HEK293 (cell line): ENCODE data around the gene CTRB1.

Source experiments
- CTCF ChIA-PET: fragments of 350-600 bp; formaldehyde crosslinking; extraction: SDS; loops from one replicate; lab custom pipeline; 2021; ENCODE audit warnings: antibody characterized with exemption; lab: Yijun Ruan, JAX
- POLR2A ChIA-PET: fragments of 300-600 bp; formaldehyde crosslinking; extraction: SDS; loops from one replicate; lab custom pipeline; 2020; ENCODE audit warnings: antibody characterized with exemption, inconsistent platforms; lab: Yijun Ruan, JAX
- H3K27ac ChIP-seq: fragments of 200-500 bp; sonication (Bioruptor generic); 2 replicates; pipeline ENCODE4 v1.5.1; 2014; ENCODE audit warnings: low read depth, low read length, control low read depth, inconsistent platforms; ENCODE audit errors: extremely low read depth
- H3K36me3 ChIP-seq, 2 experiments: fragments of 200-500 bp in 1 of 2; sonication (Bioruptor generic) in 1 of 2; 1 replicate in 1 of 2; 2 replicates in 1 of 2; pipeline ENCODE4 v1.5.1; 2014 to 2017; ENCODE audit warnings: inconsistent platforms in 2 of 2, low read length in 2 of 2; ENCODE audit not compliant: control insufficient read depth in 2 of 2, insufficient read depth in 1 of 2
- H3K4me1 ChIP-seq: fragments of 200-500 bp; sonication (Bioruptor generic); 2 replicates; pipeline ENCODE4 v1.5.1; 2014; ENCODE audit warnings: mild to moderate bottlenecking, low read length, inconsistent platforms; ENCODE audit not compliant: control insufficient read depth, insufficient read depth
- H3K4me3 ChIP-seq: 2 replicates; pipeline ENCODE4 v1.5.1; 2011; ENCODE audit warnings: low read depth, mild to moderate bottlenecking, control low read depth, low read length, moderate library complexity
- H3K9me3 ChIP-seq: fragments of 200-500 bp; sonication (Bioruptor generic); 2 replicates; pipeline ENCODE4 v1.5.1; 2014; ENCODE audit warnings: low read depth, low read length, inconsistent platforms; ENCODE audit not compliant: control insufficient read depth, insufficient read depth
- HOXA7 ChIP-seq: sonication (generic); formaldehyde crosslinking; IDR thresholded peaks from 2 replicates; pipeline ENCODE4 v1.8.1; 2022; ENCODE audit warnings: missing genetic modification reagents, borderline replicate concordance
- HOXD13 ChIP-seq: sonication (generic); formaldehyde crosslinking; IDR thresholded peaks from 2 replicates; pipeline ENCODE4 v1.8.0; 2022; ENCODE audit warnings: missing genetic modification reagents, borderline replicate concordance
- KLF10 ChIP-seq: fragments of 450-650 bp; IDR thresholded peaks from 2 replicates; pipeline ENCODE4 v1.5.1; 2018; ENCODE audit warnings: missing biosample characterization, mild to moderate bottlenecking, missing genetic modification characterization
- PBX3 ChIP-seq: sonication (generic); formaldehyde crosslinking; IDR thresholded peaks from 2 replicates; pipeline ENCODE4 v1.8.1; 2022; ENCODE audit warnings: mild to moderate bottlenecking, moderate library complexity, missing genetic modification reagents
- TRIM28 ChIP-seq: IDR thresholded peaks from 2 replicates; pipeline ENCODE4 v1.6.1; 2011; ENCODE audit warnings: low read length, control low read depth, borderline replicate concordance
- WT1 ChIP-seq: fragments of 450-650 bp; formaldehyde crosslinking; IDR thresholded peaks from 2 replicates; pipeline ENCODE4 v1.5.1; 2016; ENCODE audit warnings: missing biosample characterization, missing genetic modification characterization
- YY1 ChIP-seq: fragments of 450-650 bp; formaldehyde crosslinking; IDR thresholded peaks from 2 replicates; pipeline ENCODE4 v1.5.1; 2018; ENCODE audit warnings: missing biosample characterization, missing genetic modification characterization
- ZBTB17 ChIP-seq: fragments of 450-650 bp; formaldehyde crosslinking; IDR thresholded peaks from 2 replicates; pipeline ENCODE4 v1.5.1; 2016; ENCODE audit warnings: missing biosample characterization, missing genetic modification characterization
- ZBTB20 ChIP-seq: fragments of 450-650 bp; formaldehyde crosslinking; IDR thresholded peaks from 2 replicates; pipeline ENCODE4 v1.5.1; 2016; ENCODE audit warnings: missing biosample characterization, missing genetic modification characterization
- ZBTB48 ChIP-seq: fragments of 450-650 bp; formaldehyde crosslinking; IDR thresholded peaks from 2 replicates; pipeline ENCODE4 v1.5.1; 2016; ENCODE audit warnings: missing biosample characterization, missing genetic modification characterization
- ZIC2 ChIP-seq: fragments of 450-650 bp; formaldehyde crosslinking; IDR thresholded peaks from 2 replicates; pipeline ENCODE4 v1.5.1; 2016; ENCODE audit warnings: missing biosample characterization, missing genetic modification characterization
- ZNF133 ChIP-seq: fragments of 450-650 bp; formaldehyde crosslinking; IDR thresholded peaks from 2 replicates; pipeline ENCODE4 v1.5.1; 2016; ENCODE audit warnings: missing biosample characterization, missing genetic modification characterization
- ZNF23 ChIP-seq: fragments of 450-650 bp; formaldehyde crosslinking; IDR thresholded peaks from 2 replicates; pipeline ENCODE4 v1.5.1; 2016; ENCODE audit warnings: missing biosample characterization, missing genetic modification characterization, borderline replicate concordance
- ZNF266 ChIP-seq: fragments of 450-650 bp; formaldehyde crosslinking; IDR thresholded peaks from 2 replicates; pipeline ENCODE4 v1.5.1; 2016; ENCODE audit warnings: missing biosample characterization, missing genetic modification characterization, low read depth
- ZNF350 ChIP-seq: fragments of 450-650 bp; formaldehyde crosslinking; IDR thresholded peaks from 2 replicates; pipeline ENCODE4 v1.5.0; 2017; ENCODE audit warnings: missing biosample characterization, mild to moderate bottlenecking, missing genetic modification characterization
- ZNF366 ChIP-seq: fragments of 450-650 bp; formaldehyde crosslinking; conservative IDR thresholded peaks from 2 replicates; pipeline ENCODE4 v1.5.1; 2016; ENCODE audit warnings: missing biosample characterization, missing genetic modification characterization
- ZNF394 ChIP-seq: fragments of 450-650 bp; formaldehyde crosslinking; IDR thresholded peaks from 2 replicates; pipeline ENCODE4 v1.5.1; 2016; ENCODE audit warnings: missing biosample characterization, missing genetic modification characterization, mild to moderate bottlenecking, moderate library complexity, borderline replicate concordance
- ZNF416 ChIP-seq: fragments of 450-650 bp; formaldehyde crosslinking; IDR thresholded peaks from 2 replicates; pipeline ENCODE4 v1.5.1; 2016; ENCODE audit warnings: missing biosample characterization, missing genetic modification characterization
- ZNF449 ChIP-seq: fragments of 450-650 bp; formaldehyde crosslinking; IDR thresholded peaks from 2 replicates; pipeline ENCODE4 v1.5.1; 2017; ENCODE audit warnings: missing biosample characterization, mild to moderate bottlenecking, missing genetic modification characterization, moderate library complexity
- ZNF585B ChIP-seq: fragments of 450-650 bp; formaldehyde crosslinking; IDR thresholded peaks from 2 replicates; pipeline ENCODE4 v1.5.1; 2016; ENCODE audit warnings: missing biosample characterization, missing genetic modification characterization
- ZNF596 ChIP-seq: fragments of 450-650 bp; IDR thresholded peaks from 2 replicates; pipeline ENCODE4 v1.5.0; 2018; ENCODE audit warnings: missing biosample characterization, mild to moderate bottlenecking, missing genetic modification characterization, moderate library complexity
- ZNF660 ChIP-seq: fragments of 450-650 bp; IDR thresholded peaks from 2 replicates; pipeline ENCODE4 v1.5.1; 2018; ENCODE audit warnings: missing biosample characterization, mild to moderate bottlenecking, missing genetic modification characterization
- ZNF707 ChIP-seq: fragments of 450-650 bp; formaldehyde crosslinking; IDR thresholded peaks from 2 replicates; pipeline ENCODE4 v1.5.1; 2016; ENCODE audit warnings: missing biosample characterization, missing genetic modification characterization
- ZNF76 ChIP-seq: fragments of 450-650 bp; formaldehyde crosslinking; IDR thresholded peaks from 2 replicates; pipeline ENCODE4; 2016; ENCODE audit warnings: low read depth, missing biosample characterization, missing genetic modification characterization, borderline replicate concordance
- ZNF777 ChIP-seq: fragments of 450-650 bp; formaldehyde crosslinking; IDR thresholded peaks from 2 replicates; pipeline ENCODE4 v1.5.1; 2017; ENCODE audit warnings: missing biosample characterization, missing genetic modification characterization, borderline replicate concordance
- ZNF837 ChIP-seq: fragments of 450-650 bp; formaldehyde crosslinking; IDR thresholded peaks from 2 replicates; pipeline ENCODE4 v1.5.1; 2016; ENCODE audit warnings: missing biosample characterization, missing genetic modification characterization
- ZSCAN16 ChIP-seq: fragments of 450-650 bp; formaldehyde crosslinking; IDR thresholded peaks from 2 replicates; pipeline ENCODE4 v1.5.1; 2016; ENCODE audit warnings: missing biosample characterization, missing genetic modification characterization
- TF ChIP-seq, protein P1 (sequence below): fragments of 450-650 bp; formaldehyde crosslinking; conservative IDR thresholded peaks from 2 replicates; pipeline ENCODE4 v1.5.1; 2016; ENCODE audit warnings: low read depth, missing biosample characterization, missing genetic modification characterization
- TF ChIP-seq, protein P2 (sequence below): fragments of 450-650 bp; formaldehyde crosslinking; IDR thresholded peaks from 2 replicates; pipeline ENCODE4 v1.5.1; 2016; ENCODE audit warnings: missing biosample characterization, missing genetic modification characterization

The CTRB1 gene

GRCh38 chr16:75244844-75245758, 26.3 kb downstream of the CTRB1 start:
- ChIA-PET POLR2A (interaction anchor here (1.1 to 1.2 kb wide), 2 partner anchors 9 to 11 kb away, joined by 7 to 9 read pairs; no protein-coding TSS in a partner anchor), CTCF (interaction anchor here (0.6 to 2.4 kb wide), 5 partner anchors 11 to 158 kb away, joined by 4 to 6 read pairs (median 6); no protein-coding TSS in a partner anchor)
- H3K27ac ChIP-seq: 0 out of 2 replicates have a peak overlapping the region, but pooled peaks have one; percentile 28
- peaks cover 0 to 44% of the 10 kb centered on the region in 2 experiments; a peak in 1 of 3 replicates for H3K36me3 ChIP-seq
- peaks cover 2% of the 10 kb centered on the region; the same call in 1 of the 2 replicates for H3K4me1 ChIP-seq
- H3K4me3 ChIP-seq: no peak overlapping the region
- H3K9me3 ChIP-seq: no peaks in the 10 kb centered on the region
- TF ChIP-seq ZNF350 (tag by site-specific recombination): no peak
- no peak for TF ChIP-seq ZNF76 (tag by site-specific recombination)
- TF ChIP-seq ZNF707 (tag by site-specific recombination): no peak
- TF ChIP-seq KLF10: no peak
- TF ChIP-seq WT1 (tag by site-specific recombination): no peak
- no peak for TF ChIP-seq ZNF660 (tag by site-specific recombination)
- peak; percentile 34; the same call in 1 of the 2 replicates for TF ChIP-seq ZBTB20 (tag by site-specific recombination)
- TF ChIP-seq ZBTB48 (tag by site-specific recombination): no peak
- TF ChIP-seq ZNF777 (tag by site-specific recombination): no peak
- TF ChIP-seq PBX3: no peak
- TF ChIP-seq ZNF585B (tag by site-specific recombination): no peak
- TF ChIP-seq ZNF449 (tag by site-specific recombination): peak; percentile 49; the same call in 1 of the 2 replicates
- TF ChIP-seq, protein P1, sequence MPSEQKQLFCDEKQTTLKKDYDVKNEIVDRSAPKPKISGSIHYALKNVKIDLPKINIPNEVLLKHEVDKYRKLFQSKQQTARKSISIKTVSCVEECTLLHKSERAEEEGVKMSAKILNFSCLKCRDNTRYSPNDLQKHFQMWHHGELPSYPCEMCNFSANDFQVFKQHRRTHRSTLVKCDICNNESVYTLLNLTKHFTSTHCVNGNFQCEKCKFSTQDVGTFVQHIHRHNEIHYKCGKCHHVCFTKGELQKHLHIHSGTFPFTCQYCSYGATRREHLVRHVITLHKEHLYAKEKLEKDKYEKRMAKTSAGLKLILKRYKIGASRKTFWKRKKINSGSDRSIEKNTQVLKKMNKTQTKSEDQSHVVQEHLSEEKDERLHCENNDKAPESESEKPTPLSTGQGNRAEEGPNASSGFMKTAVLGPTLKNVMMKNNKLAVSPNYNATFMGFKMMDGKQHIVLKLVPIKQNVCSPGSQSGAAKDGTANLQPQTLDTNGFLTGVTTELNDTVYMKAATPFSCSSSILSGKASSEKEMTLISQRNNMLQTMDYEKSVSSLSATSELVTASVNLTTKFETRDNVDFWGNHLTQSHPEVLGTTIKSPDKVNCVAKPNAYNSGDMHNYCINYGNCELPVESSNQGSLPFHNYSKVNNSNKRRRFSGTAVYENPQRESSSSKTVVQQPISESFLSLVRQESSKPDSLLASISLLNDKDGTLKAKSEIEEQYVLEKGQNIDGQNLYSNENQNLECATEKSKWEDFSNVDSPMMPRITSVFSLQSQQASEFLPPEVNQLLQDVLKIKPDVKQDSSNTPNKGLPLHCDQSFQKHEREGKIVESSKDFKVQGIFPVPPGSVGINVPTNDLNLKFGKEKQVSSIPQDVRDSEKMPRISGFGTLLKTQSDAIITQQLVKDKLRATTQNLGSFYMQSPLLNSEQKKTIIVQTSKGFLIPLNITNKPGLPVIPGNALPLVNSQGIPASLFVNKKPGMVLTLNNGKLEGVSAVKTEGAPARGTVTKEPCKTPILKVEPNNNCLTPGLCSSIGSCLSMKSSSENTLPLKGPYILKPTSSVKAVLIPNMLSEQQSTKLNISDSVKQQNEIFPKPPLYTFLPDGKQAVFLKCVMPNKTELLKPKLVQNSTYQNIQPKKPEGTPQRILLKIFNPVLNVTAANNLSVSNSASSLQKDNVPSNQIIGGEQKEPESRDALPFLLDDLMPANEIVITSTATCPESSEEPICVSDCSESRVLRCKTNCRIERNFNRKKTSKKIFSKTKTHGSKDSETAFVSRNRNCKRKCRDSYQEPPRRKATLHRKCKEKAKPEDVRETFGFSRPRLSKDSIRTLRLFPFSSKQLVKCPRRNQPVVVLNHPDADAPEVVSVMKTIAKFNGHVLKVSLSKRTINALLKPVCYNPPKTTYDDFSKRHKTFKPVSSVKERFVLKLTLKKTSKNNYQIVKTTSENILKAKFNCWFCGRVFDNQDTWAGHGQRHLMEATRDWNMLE: no peak
- TF ChIP-seq ZNF133 (tag by site-specific recombination): no peak
- no peak for TF ChIP-seq ZNF394 (tag by site-specific recombination)
- TF ChIP-seq ZNF837 (tag by site-specific recombination): no peak
- TF ChIP-seq, protein P2, sequence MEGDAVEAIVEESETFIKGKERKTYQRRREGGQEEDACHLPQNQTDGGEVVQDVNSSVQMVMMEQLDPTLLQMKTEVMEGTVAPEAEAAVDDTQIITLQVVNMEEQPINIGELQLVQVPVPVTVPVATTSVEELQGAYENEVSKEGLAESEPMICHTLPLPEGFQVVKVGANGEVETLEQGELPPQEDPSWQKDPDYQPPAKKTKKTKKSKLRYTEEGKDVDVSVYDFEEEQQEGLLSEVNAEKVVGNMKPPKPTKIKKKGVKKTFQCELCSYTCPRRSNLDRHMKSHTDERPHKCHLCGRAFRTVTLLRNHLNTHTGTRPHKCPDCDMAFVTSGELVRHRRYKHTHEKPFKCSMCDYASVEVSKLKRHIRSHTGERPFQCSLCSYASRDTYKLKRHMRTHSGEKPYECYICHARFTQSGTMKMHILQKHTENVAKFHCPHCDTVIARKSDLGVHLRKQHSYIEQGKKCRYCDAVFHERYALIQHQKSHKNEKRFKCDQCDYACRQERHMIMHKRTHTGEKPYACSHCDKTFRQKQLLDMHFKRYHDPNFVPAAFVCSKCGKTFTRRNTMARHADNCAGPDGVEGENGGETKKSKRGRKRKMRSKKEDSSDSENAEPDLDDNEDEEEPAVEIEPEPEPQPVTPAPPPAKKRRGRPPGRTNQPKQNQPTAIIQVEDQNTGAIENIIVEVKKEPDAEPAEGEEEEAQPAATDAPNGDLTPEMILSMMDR (tag by site-specific recombination): no peak
- TF ChIP-seq HOXA7 (CRISPR knock-in tag): no peak
- no peak for TF ChIP-seq ZSCAN16 (tag by site-specific recombination)
- TF ChIP-seq TRIM28: no peak
- no peak for TF ChIP-seq ZNF266 (tag by site-specific recombination)
- no peak for TF ChIP-seq ZNF366
- peak; percentile 57 for TF ChIP-seq ZIC2 (tag by site-specific recombination)
- peak; percentile 49 for TF ChIP-seq ZBTB17 (tag by site-specific recombination)
- no peak for TF ChIP-seq ZNF23
- TF ChIP-seq ZNF416 (tag by site-specific recombination): no peak
- no peak for TF ChIP-seq HOXD13
- no peak for TF ChIP-seq ZNF596
- TF ChIP-seq YY1 (tag by site-specific recombination): no peak
